C4-2B (cell line): ENCODE results near the gene OLA1.

Experiments used
- H3K27ac ChIP-seq: fragments of 450-650 bp; 2 replicates; pipeline ENCODE4 v1.5.1; 2017
- CTCF ChIP-seq: fragments of 450-650 bp; conservative IDR thresholded peaks from 2 replicates; pipeline ENCODE4 v1.5.1; 2017; ENCODE audit warnings: mild to moderate bottlenecking
- ZFX ChIP-seq: fragments of 450-650 bp; IDR thresholded peaks from 2 replicates; pipeline ENCODE4 v1.6.1; 2017

Gene OLA1

GRCh38 chr2:174243812-174244211 is 4.5 kb downstream of the OLA1 start:
- no peak for TF ChIP-seq ZFX
- TF ChIP-seq CTCF = no peak
- no peak overlapping the region for H3K27ac ChIP-seq

GRCh38 chr2:174240097-174240496 is 8.2 kb downstream of the OLA1 start:
- TF ChIP-seq CTCF (no peak), ZFX (no peak)

GRCh38 chr2:174236429-174236828 is 11.9 kb downstream of the OLA1 start:
- H3K27ac ChIP-seq = no peak overlapping the region
- no peak for TF ChIP-seq CTCF
- no peak for TF ChIP-seq ZFX

More at GRCh38 chr2:174240097-174240496, 8.2 kb downstream of the OLA1 start:
- no peak overlapping the region for H3K27ac ChIP-seq

DNA sequence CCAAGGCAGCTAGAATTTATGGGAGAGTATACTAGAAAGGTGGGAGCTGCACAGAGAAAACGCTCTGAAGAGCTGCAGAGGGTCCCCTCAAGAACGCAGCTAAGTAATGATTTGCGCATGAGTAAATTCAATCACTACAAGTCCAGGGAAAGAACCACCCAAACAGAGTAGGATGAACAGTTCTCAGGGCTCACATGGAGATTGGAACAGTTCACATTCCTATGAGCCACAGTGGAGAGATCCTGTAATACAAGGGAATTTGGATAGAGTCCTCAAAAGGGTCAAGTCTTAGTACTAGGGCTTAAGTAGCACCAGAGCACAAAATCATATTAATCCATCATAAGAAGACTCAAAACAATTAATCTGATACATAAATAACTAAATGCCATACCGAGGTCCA is 12.7 kb downstream of the OLA1 start:
- no peak overlapping the region for H3K27ac ChIP-seq
- no peak for TF ChIP-seq ZFX
- TF ChIP-seq CTCF = no peak

- no peak overlapping the region for H3K27ac ChIP-seq
Measured at GRCh38 chr2:174233771-174234275, 14.5 kb downstream of the OLA1 start.

GRCh38 chr2:174227748-174228147 is 20.6 kb downstream of the OLA1 start:
- no peak for TF ChIP-seq ZFX
- no peak for TF ChIP-seq CTCF
- H3K27ac ChIP-seq = no peak overlapping the region

More at GRCh38 chr2:174233771-174234275, 14.5 kb downstream of the OLA1 start:
- TF ChIP-seq CTCF = no peak
- TF ChIP-seq ZFX = no peak

DNA sequence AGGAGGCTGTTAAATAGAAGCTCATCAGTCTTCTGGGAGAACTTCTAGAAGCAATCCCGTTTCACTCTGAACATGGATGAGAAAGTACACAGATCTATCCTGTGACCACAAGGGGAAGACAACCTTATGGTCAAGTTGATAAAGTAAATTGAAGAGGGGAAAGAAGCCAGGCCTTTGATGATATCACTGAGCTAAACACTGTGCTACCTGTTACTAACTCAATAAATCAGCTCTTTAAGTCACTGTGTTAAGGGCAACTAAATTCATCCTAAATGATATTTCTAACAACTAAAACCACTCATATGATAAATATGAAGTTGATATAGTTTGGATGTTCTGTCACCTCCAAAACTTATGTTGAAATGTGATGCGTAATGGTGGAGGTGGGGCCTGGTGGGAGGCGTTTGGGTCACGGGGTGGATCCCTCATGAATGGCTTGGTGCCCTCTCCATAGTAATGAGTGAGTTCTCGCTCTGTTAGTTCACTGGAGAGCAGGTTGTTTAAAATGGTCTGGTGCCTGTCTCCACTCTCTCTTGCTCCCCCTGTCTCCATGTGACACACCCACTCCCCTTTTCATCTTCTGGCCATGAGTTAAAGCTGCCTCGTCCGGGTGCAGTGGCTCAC is 23.6 kb downstream of the OLA1 start:
- TF ChIP-seq CTCF = no peak
- no peak for TF ChIP-seq ZFX
- no peak overlapping the region for H3K27ac ChIP-seq
